IPS-11a (cell line): ENCODE data around the gene CLEC2B.

Source experiments
- H3K4me3 ChIP-seq: one replicate; pipeline ENCODE4 v1.5.1; 2013; ENCODE audit warnings: low read depth, low read length, control low read depth

The CLEC2B gene

GRCh38 chr12:9870286-9870866 is 1.2 kb upstream of the CLEC2B start:
- no peak overlapping the region for H3K4me3 ChIP-seq

DNA sequence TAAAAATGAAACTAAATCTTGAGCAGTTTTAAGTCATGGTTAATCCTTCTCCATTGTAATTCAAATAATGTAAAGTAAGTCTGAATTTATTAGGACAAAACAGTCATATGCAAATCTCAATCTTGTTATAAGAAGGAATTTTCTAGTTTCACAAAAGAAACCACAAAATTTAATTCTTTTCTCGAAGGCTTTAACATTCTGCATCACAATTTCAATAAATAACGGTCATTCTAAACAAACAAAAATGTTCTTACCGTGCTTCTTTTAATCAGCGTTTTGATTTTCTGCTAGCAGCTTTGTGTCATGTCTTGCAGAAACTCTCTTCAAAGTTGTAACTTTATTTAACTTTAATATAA is 225 bp downstream of the CLEC2B start:
- H3K4me3 ChIP-seq: no peak overlapping the region

DNA sequence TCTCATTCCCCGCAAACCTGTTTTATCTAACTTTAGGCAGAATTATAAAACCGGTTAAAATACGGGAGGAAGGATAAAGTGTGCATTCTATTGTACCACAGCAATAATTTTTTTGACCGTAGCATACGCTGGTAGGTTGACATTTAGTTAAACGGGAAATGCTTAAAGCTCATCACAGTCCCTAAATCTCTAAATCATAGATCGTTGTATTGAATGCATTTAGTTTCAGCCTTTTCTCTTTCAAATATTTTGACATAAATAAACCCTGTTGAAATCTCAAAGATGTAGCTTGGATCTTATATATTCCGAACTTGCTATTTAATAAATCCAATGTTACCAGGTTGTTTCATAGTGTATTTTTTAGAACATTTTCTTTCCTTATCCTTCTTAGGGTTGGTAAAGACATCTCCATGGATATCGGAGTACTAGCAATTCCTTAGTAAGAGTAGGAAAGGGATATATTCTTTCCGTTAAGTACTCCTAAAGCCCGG is 798 bp downstream of the CLEC2B start:
- H3K4me3 ChIP-seq: no peak overlapping the region

DNA sequence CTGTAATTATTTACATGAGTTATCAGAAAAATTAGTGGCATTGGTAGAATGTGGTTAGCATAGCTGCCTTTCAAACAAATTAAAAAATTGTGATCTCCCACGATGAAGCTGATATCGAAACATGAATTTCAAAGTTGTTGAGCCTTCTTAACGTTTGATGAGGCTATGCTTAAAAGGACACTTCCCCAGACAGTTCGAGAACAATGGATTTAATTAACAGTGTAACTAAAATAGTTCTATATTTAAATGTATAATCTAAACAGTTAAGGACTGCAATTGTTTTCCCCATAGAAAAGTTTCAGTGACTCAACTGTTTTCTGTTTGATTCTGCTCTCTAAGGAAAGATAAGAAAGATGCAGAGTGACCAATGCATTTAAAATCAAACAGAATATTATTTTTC is 1.6 kb downstream of the CLEC2B start:
- no peak overlapping the region for H3K4me3 ChIP-seq

GRCh38 chr12:9866860-9867269 is 2.3 kb downstream of the CLEC2B start:
- H3K4me3 ChIP-seq: no peak overlapping the region

DNA sequence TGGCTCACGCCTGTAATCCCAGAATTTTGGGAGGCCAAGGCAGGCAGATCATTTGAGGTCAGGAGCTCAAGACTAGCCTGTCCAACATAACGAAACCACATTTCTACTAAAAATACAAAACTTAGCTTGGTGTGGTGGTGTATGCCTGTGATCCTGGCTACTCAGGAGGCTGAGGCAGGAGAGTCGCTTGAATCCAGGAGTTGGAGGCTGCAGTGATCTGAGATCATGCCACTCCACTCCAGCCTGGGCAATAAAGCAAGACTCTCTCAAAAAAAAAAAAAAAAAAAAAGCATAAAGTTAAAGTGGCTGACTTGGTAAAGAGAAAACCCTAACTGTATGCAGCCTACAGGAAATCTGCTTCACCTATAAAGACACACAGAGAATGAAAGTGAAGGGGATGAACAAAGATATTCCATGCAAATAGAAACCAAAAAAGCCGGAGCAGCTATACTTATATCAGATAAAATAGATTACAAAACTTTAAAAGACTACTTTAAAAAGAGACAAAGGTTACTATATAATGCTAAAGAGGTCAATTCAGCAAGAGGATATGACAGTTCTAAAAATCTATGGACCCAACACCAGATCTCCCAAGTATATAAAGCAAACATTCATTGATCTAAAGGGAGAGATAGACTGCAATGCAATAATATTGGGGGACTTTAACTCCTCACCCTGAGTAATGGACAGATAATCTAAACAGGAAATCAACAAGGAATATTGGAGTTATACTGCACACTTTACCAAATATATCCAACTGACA is 4.1 kb downstream of the CLEC2B start:
- no peak overlapping the region for H3K4me3 ChIP-seq

- H3K4me3 ChIP-seq: no peak overlapping the region
These were observed 11.0 kb downstream of the CLEC2B start for GRCh38 chr12:9858135-9858534.

- no peak overlapping the region for H3K4me3 ChIP-seq
These were observed 12.3 kb downstream of the CLEC2B start for GRCh38 chr12:9856894-9857293.

DNA sequence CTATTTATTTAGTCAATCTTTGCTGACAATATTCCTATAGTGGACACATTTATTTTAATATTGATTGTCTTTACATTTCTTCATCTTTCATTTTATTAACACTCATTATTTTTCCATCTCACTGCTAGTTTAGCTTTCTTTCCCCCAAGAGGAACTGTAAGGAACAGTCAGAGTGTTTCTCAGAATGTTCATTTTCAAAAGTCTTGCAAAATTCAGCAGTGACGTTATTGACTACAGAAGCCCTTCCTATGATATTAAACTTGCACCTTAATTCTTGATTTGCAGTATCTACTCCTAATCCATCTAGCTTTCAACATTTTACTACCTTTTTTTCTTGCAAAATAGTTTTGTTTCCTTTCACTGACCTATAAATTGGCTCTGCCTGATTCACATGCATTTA is 13.0 kb downstream of the CLEC2B start:
- H3K4me3 ChIP-seq: no peak overlapping the region

- no peak overlapping the region for H3K4me3 ChIP-seq
These were observed 17.2 kb downstream of the CLEC2B start for GRCh38 chr12:9851927-9852326.

GRCh38 chr12:9851050-9851449 is 18.1 kb downstream of the CLEC2B start:
- H3K4me3 ChIP-seq: no peak overlapping the region

GRCh38 chr12:9848899-9849298 is 20.3 kb downstream of the CLEC2B start:
- H3K4me3 ChIP-seq: no peak overlapping the region

- H3K4me3 ChIP-seq: no peak overlapping the region
These were observed 25.7 kb downstream of the CLEC2B start for GRCh38 chr12:9843407-9843806.

DNA sequence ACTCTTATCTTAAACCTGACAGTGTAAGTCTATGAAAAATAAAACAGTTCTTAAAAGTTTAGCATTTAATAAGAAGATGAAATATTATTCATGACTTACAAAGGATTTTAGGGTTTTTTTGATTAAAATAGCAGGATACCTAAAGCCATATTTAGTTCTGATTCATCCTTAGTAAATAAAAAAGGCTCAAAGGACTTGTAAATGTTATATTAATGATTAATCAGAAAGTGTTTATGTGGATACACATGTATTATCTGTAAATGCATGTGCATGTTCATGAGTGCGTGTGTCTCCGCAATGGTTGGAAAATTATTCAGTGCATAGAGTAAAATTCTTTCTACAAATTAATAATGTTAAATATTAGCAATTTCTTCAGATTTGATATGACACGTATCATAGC is 37.4 kb downstream of the CLEC2B start:
- H3K4me3 ChIP-seq: no peak overlapping the region

GRCh38 chr12:9829982-9830381 is 39.2 kb downstream of the CLEC2B start:
- H3K4me3 ChIP-seq: no peak overlapping the region

- H3K4me3 ChIP-seq: no peak overlapping the region
These were observed 39.7 kb downstream of the CLEC2B start for GRCh38 chr12:9829483-9829882.

DNA sequence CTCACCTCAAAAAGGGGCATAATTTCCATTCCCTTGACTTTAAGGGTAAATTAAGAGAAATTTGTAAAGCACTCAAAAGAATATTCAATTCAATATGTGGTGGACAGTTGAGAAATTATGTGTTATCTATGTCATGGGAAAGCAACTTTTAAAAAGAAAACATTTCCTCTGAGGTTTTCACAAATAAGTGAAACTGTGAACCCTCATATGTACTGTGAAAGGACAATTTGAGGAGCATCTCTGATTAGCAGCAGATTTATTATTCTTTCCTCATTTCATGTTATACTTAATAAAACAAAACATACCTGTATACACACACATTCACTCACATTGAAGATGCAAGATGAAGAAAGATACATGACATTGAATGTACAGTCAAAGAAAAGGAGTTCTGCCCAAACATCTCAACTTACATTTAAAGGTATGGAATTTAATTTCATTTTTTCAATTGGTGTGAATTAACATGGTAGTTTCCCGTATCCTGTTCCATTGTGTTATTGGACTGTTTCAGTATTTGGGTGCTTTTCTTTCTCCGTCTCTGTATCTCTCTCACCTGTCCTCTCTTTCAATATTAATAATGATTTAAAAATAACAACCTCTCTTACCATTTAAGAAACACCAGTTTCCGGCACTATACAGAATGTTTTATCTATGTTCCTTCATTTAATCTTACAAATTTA is 41.8 kb downstream of the CLEC2B start, which contains the start of gene KLRF1:
Gene KLRF1, plus strand, starts transcription at position 273 of the 680 bp plus-strand sequence. Its CDS starts 64 bp downstream, at position 337.
- no peak within 1 kb of the TSS for H3K4me3 ChIP-seq

DNA sequence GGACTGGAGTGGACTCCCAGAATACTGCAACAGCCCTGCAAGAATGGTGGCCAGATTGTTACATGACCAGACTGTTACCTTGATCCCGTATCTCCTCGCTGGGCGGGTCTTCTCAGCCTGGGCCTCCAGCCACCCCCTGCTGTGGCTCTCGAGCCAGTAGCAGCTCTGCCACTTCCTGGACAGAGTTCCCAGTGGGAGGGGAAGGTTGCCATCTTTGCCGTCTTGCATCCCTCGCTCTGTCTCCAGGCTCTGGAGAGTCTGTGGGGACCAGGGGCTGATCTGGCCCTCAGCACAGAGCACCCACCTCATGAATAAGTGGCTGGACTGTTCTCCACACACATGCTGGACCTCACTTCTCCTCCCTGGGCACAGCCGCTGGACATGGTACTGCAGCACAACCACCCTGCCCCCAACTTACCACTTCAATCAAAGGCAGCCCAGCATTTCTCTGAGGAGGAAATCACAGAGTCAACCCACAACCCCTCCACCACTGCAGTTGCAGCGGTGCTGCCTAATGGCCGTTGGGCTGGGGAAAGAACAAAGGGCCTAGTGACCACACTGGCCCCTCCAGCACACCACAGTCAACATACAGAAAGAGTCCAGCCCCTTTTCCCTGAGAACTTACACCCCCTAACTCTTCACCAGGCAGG is 48.7 kb downstream of the CLEC2B start:
- no peak overlapping the region for H3K4me3 ChIP-seq

- no peak overlapping the region for H3K4me3 ChIP-seq
These were observed 55.0 kb downstream of the CLEC2B start for GRCh38 chr12:9813821-9814798.

DNA sequence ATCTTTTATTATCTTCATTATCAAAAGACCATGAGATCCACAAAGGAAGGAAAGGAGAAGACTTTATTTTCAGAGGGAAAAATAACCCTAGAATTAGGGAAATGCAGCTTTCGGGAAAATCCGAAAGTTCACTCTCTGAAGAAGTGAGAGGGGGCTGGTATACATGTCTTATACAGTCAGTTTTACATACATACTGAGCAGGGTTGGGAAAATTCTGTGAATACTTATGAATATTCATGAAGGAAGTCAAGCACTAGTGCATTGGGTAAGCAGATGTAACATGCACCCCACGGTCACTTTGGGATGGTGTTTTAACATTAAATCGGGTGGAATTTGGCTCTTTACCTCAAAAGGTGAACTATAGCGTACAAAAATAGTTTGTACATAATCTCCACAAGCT is 57.5 kb downstream of the CLEC2B start:
- H3K4me3 ChIP-seq: no peak overlapping the region
